Caco-2 (cell line): ENCODE data around the gene YWHAH. TPM values are rescaled to one million over a fixed set of nuclear protein-coding genes. Genes with fewer than 3 reads are reported as not detected.

Source experiments
- BruUV-seq: library from RNA; stranded (reverse); fragments of 400-500 nt; replicated peaks from 2 replicates; lab custom pipeline; 2021; lab: Mats Ljungman, UMichigan
- CTCF ChIA-PET: fragments of 300-600 bp; sonication (Branson Sonifier 250); formaldehyde crosslinking; loops from one replicate; lab custom pipeline; 2022; ENCODE audit warnings: antibody characterized with exemption; lab: Charles Lee
- POLR2A ChIA-PET: fragments of 300-600 bp; sonication (Branson Sonifier 250); formaldehyde crosslinking; loops from one replicate; lab custom pipeline; 2022; ENCODE audit warnings: antibody characterized with exemption; lab: Charles Lee
- DNase-seq, 2 experiments: peaks; one replicate each; pipeline versions ENCODE4 v3.0.0 to v3.0.0-alpha.2; 2020 to 2022
- H3K27me3 ChIP-seq: replicated peaks from 2 replicates; pipeline ENCODE4 v1.6.0; 2011; ENCODE audit warnings: low read length; ENCODE audit not compliant: control insufficient read depth, insufficient read depth
- H3K36me3 ChIP-seq: 2 replicates; pipeline ENCODE4 v1.5.1; 2011; ENCODE audit warnings: low read length; ENCODE audit not compliant: control insufficient read depth, insufficient read depth
- H3K4me1 ChIP-seq: fragments of 250-450 bp; sonication (Bioruptor Pico); 2 replicates; pipeline ENCODE4 v1.5.1; 2020; ENCODE audit warnings: mild to moderate bottlenecking
- H3K4me3 ChIP-seq: 2 replicates; pipeline ENCODE4 v1.5.1; 2011; ENCODE audit warnings: low read depth, mild to moderate bottlenecking, control low read depth, low read length
- H3K9me3 ChIP-seq: fragments of 250-450 bp; sonication (Bioruptor Pico); 2 replicates; pipeline ENCODE4 v1.5.1; 2020; ENCODE audit warnings: mild to moderate bottlenecking, moderate library complexity
- H3K27ac Mint-ChIP-seq: one replicate; pipeline ENCODE4 v1.8.0; 2022; ENCODE audit warnings: mixed read lengths; ENCODE audit not compliant: unreplicated experiment
- H3K27me3 Mint-ChIP-seq: one replicate; pipeline ENCODE4 v1.8.0; 2022; ENCODE audit warnings: mixed read lengths; ENCODE audit not compliant: insufficient read depth, unreplicated experiment
- H3K36me3 Mint-ChIP-seq: one replicate; pipeline ENCODE4 v1.8.0; 2022; ENCODE audit warnings: mild to moderate bottlenecking, mixed read lengths; ENCODE audit not compliant: insufficient read depth, unreplicated experiment
- H3K4me1 Mint-ChIP-seq: one replicate; pipeline ENCODE4 v1.8.0; 2022; ENCODE audit warnings: low read depth, mixed read lengths; ENCODE audit not compliant: unreplicated experiment
- H3K4me3 Mint-ChIP-seq: one replicate; pipeline ENCODE4 v1.8.0; 2022; ENCODE audit warnings: mild to moderate bottlenecking, moderate library complexity, mixed read lengths; ENCODE audit not compliant: unreplicated experiment
- H3K9me3 Mint-ChIP-seq: one replicate; pipeline ENCODE4 v1.8.0; 2022; ENCODE audit warnings: mixed read lengths; ENCODE audit not compliant: unreplicated experiment
- intact Hi-C: fragments of 100-400 bp; cut with micrococcal nuclease; formaldehyde crosslinking; loops from one replicate; pipeline ENCODE4 v1.10.0; 2022; ENCODE audit not compliant: unreplicated experiment
- total RNA-seq: library from RNA; stranded (reverse); gene quantifications from 2 replicates; pipeline ENCODE4 v1.2.3, GENCODE V29; 2022
- TF ChIP-seq, protein P1 (sequence below), 2 experiments: fragments of 200-600 bp in 1 of 2; IDR thresholded peaks; 1 replicate in 1 of 2; 2 replicates in 1 of 2; pipeline versions ENCODE4 v1.5.1 to v1.8.0; 2011 to 2022; ENCODE audit warnings: antibody characterized with exemption in 1 of 2, control low read depth in 1 of 2, inconsistent platforms in 1 of 2, low read depth in 1 of 2, low read length in 1 of 2, mild to moderate bottlenecking in 1 of 2, moderate library complexity in 1 of 2; ENCODE audit not compliant: insufficient read depth in 1 of 2, severe bottlenecking in 1 of 2, unreplicated experiment in 1 of 2

YWHAH gene
- total RNA-seq, 1 experiment from 2014 or later = 135 TPM

DNA sequence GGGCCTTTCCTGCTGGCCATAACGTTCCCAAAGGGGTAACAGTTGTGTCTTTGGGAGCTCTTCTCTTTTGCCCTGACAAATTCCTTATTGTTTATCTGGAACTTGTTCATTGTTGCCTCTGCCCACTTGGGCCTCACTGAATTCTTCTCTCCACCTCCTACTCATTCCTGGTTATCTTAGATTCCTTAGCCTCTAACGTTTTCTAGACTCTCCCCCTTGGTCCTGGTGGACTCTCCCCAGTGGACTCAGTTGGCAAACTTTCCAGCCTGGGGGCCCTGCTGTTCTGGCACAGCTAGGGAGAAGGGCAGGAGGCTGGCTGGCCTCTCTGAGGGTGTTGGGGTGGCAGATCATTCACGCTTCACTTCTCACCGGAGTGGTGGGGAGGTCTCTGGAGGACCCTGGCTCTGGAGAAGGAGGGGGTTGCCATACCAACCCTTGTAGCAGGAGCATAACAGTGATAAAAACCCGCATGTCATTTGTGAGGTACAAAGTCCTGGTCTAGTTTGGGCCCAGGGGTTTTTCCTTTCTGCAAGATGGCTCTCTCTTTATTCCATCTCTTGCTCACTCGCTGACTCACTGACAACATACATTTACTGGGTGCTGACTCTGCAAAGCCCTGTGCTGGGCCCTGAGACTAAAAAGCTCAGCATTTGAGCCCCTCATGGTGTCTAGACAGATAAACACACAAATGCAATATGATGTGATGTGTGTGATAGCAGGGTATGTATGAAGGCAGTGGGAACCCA lies 39.7 kb downstream of the YWHAH start:
- POLR2A ChIA-PET = no interaction called here
- peak overlapping the region; percentile 39 for H3K27ac Mint-ChIP-seq
- DNase-seq = no peak
- H3K36me3 Mint-ChIP-seq = no peaks in the 10 kb centered on the region
- Histone ChIP-seq H3K4me3 (no peak overlapping the region), H3K4me1 (no peaks in the 10 kb centered on the region), H3K36me3 (no peaks in the 10 kb centered on the region), H3K27me3 (no peaks in the 10 kb centered on the region), H3K9me3 (no peaks in the 10 kb centered on the region)
- H3K4me1 Mint-ChIP-seq = peaks cover 7% of the 10 kb centered on the region
- H3K9me3 Mint-ChIP-seq = no peaks in the 10 kb centered on the region
- no peak overlapping the region for H3K4me3 Mint-ChIP-seq
- intact Hi-C loops = no loop called here
- TF ChIP-seq, protein P1, sequence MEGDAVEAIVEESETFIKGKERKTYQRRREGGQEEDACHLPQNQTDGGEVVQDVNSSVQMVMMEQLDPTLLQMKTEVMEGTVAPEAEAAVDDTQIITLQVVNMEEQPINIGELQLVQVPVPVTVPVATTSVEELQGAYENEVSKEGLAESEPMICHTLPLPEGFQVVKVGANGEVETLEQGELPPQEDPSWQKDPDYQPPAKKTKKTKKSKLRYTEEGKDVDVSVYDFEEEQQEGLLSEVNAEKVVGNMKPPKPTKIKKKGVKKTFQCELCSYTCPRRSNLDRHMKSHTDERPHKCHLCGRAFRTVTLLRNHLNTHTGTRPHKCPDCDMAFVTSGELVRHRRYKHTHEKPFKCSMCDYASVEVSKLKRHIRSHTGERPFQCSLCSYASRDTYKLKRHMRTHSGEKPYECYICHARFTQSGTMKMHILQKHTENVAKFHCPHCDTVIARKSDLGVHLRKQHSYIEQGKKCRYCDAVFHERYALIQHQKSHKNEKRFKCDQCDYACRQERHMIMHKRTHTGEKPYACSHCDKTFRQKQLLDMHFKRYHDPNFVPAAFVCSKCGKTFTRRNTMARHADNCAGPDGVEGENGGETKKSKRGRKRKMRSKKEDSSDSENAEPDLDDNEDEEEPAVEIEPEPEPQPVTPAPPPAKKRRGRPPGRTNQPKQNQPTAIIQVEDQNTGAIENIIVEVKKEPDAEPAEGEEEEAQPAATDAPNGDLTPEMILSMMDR (IDR thresholded peaks at IDR 0.05; ENCODE audit: insufficient read depth in 1 of 2, low read depth in 1 of 2, low read length in 1 of 2, severe bottlenecking in 1 of 2, unreplicated experiment in 1 of 2) = no peak
- no TSS peak for BruUV-seq
- CTCF ChIA-PET = interaction anchor here (0.5 to 1.6 kb wide), 2 partner anchors 9 to 14 kb away, joined by 3 read pairs; no protein-coding TSS in a partner anchor
- H3K27me3 Mint-ChIP-seq = no peaks in the 10 kb centered on the region

DNA sequence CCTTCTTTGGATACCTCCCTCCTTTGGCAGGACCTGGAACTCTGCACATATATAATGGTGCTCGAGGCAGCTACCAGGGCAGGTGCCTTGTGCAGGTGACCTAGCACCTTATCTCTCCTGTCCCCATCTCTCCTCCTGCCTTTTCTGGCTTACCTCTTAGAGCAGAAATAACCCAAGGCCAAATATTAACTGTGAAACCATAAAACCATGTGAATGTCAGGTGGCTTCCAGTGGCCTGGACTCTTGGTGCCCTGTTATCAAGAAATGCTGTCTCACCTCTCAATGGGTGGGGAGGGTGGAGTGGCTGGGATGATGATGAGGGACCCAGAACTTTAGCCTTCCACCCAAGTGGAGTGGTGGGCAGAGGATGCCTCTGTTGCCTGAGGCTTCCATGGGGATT lies 42.9 kb downstream of the YWHAH start:
- H3K27me3 Mint-ChIP-seq = no peaks in the 10 kb centered on the region
- POLR2A ChIA-PET = no interaction called here
- no peak for DNase-seq
- H3K4me3 Mint-ChIP-seq = no peak overlapping the region
- no peaks in the 10 kb centered on the region for H3K36me3 Mint-ChIP-seq
- H3K27me3 ChIP-seq = no peaks in the 10 kb centered on the region
- H3K9me3 ChIP-seq = no peaks in the 10 kb centered on the region
- peaks cover 7% of the 10 kb centered on the region for H3K4me1 Mint-ChIP-seq
- no peak overlapping the region for H3K4me3 ChIP-seq
- intact Hi-C loops = no loop called here
- H3K36me3 ChIP-seq = no peaks in the 10 kb centered on the region
- BruUV-seq = no TSS peak
- no peaks in the 10 kb centered on the region for H3K9me3 Mint-ChIP-seq
- TF ChIP-seq, protein P1 (IDR thresholded peaks at IDR 0.05; ENCODE audit: insufficient read depth in 1 of 2, low read depth in 1 of 2, low read length in 1 of 2, severe bottlenecking in 1 of 2, unreplicated experiment in 1 of 2) = no peak
- no peaks in the 10 kb centered on the region for H3K4me1 ChIP-seq
- no peak overlapping the region for H3K27ac Mint-ChIP-seq
- CTCF ChIA-PET = no interaction called here

DNA sequence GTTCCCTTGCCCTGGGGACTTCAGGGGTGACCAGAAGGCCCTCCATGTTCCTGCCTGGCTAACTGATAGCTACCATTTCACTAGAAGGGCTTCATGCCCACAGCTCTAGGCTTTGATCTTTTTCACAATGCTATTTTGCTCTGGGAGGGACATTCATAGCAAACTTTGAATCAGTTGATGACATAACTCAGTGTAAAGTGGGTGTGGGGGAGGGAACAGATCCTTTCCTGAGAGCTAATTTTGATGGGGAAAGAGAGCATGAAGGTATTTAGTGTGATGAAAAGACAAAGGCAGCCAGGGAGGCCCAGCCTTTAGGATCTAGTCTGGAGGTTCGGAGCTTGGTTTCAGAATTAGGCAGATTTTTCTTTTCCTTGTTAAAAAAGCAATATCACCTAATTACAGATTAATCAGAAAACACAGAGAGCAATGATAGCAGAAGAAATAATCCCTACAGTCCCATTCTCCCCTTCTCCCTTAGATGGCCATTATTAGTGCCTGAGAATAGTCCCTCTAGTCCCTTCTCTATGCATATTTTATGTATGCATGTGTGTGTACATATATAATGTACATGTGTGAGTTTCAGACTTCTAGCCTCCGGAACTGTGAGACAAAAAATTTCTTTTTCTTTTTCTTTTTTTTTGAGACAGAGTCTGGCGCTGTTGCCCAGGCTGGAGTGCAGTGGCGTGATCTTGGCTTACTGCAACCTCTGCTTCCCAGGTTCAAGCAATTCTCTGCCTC lies 46.9 kb downstream of the YWHAH start:
- H3K27ac Mint-ChIP-seq = no peak overlapping the region
- Histone ChIP-seq H3K4me1 (no peaks in the 10 kb centered on the region), H3K4me3 (no peak overlapping the region), H3K36me3 (no peaks in the 10 kb centered on the region), H3K9me3 (no peaks in the 10 kb centered on the region), H3K27me3 (no peaks in the 10 kb centered on the region)
- ChIA-PET POLR2A (no interaction called here), CTCF (interaction anchor here (0.8 to 1.9 kb wide), 2 partner anchors 14 to 21 kb away, joined by 3 to 5 read pairs; no protein-coding TSS in a partner anchor)
- TF ChIP-seq, protein P1 (IDR thresholded peaks at IDR 0.05; ENCODE audit: insufficient read depth in 1 of 2, low read depth in 1 of 2, low read length in 1 of 2, severe bottlenecking in 1 of 2, unreplicated experiment in 1 of 2) = no peak
- no peaks in the 10 kb centered on the region for H3K9me3 Mint-ChIP-seq
- intact Hi-C loops = no loop called here
- no TSS peak for BruUV-seq
- no peak overlapping the region for H3K4me3 Mint-ChIP-seq
- no peaks in the 10 kb centered on the region for H3K36me3 Mint-ChIP-seq
- DNase-seq = no peak
- no peaks in the 10 kb centered on the region for H3K27me3 Mint-ChIP-seq
- no peaks in the 10 kb centered on the region for H3K4me1 Mint-ChIP-seq
